K562 (cell line): ENCODE data around the gene PHYKPL. TPM values are rescaled to one million over a fixed set of nuclear protein-coding genes. Genes with fewer than 3 reads are reported as not detected.
A peak's percentile ranks its signal among the peaks of the same experiment; 100 is the strongest.

Experiments used
- ARNT ChIP-seq, 2 experiments: fragments of 450-650 bp; IDR thresholded peaks; 2 replicates each; pipeline ENCODE4 v1.6.1; 2016; ENCODE audit warnings: mild to moderate bottlenecking in 1 of 2
- CBFA2T3 ChIP-seq: fragments of 450-650 bp; IDR thresholded peaks from 2 replicates; pipeline ENCODE4 v1.6.1; 2017
- CREBBP ChIP-seq: IDR thresholded peaks from one replicate; pipeline ENCODE4 v1.6.1; 2012; ENCODE audit warnings: low read depth, mild to moderate bottlenecking, control low read depth, inconsistent platforms, low read length
- ETV1 ChIP-seq: fragments of 450-650 bp; conservative IDR thresholded peaks from 2 replicates; pipeline ENCODE4 v1.6.1; 2016; ENCODE audit warnings: missing genetic modification characterization, control low read depth, low read depth, missing compliant biosample characterization
- JUND ChIP-seq, 2 experiments: IDR thresholded peaks; 2 replicates in 1 of 2; 3 replicates in 1 of 2; pipeline ENCODE4 v1.6.1; 2011; ENCODE audit warnings: borderline replicate concordance in 2 of 2, low read depth in 2 of 2, low read length in 2 of 2, improper control_type of control experiment in 1 of 2, missing biosample characterization in 1 of 2, missing genetic modification characterization in 1 of 2, missing genetic modification reagents in 1 of 2
- KDM2B ChIP-seq: fragments of 250-450 bp; sonication (Bioruptor Pico); IDR thresholded peaks from 2 replicates; pipeline ENCODE4 v1.8.0; 2021; ENCODE audit warnings: mild to moderate bottlenecking, moderate library complexity
- NR2C2 ChIP-seq, 2 experiments: fragments of 200-800 bp in 1 of 2; sonication (Bioruptor generic) in 1 of 2; sonication (generic) in 1 of 2; formaldehyde crosslinking in 1 of 2; IDR thresholded peaks; 2 replicates each; pipeline versions ENCODE4 v1.6.1 to v1.8.0; 2016 to 2022; ENCODE audit warnings: mild to moderate bottlenecking in 1 of 2, missing compliant biosample characterization in 1 of 2, missing genetic modification characterization in 1 of 2, missing genetic modification reagents in 1 of 2
- PCBP1 ChIP-seq: fragments of 200-400 bp; formaldehyde crosslinking; IDR thresholded peaks from 2 replicates; pipeline ENCODE4 v1.6.1; 2018; ENCODE audit warnings: mild to moderate bottlenecking, low read depth, low read length; ENCODE audit not compliant: poor library complexity, severe bottlenecking
- SETDB1 ChIP-seq: IDR thresholded peaks from one replicate; pipeline ENCODE4 v1.6.1; 2012; ENCODE audit warnings: low read length, control low read depth, inconsistent platforms
- SIRT6 ChIP-seq: IDR thresholded peaks from one replicate; pipeline ENCODE4 v1.6.1; 2012; ENCODE audit warnings: low read depth, mild to moderate bottlenecking, control low read depth, inconsistent platforms, low read length, moderate library complexity
- SMARCA4 ChIP-seq: fragments of 450-650 bp; IDR thresholded peaks from 2 replicates; pipeline ENCODE4 v1.6.1; 2016
- SOX6 ChIP-seq: fragments of 450-650 bp; IDR thresholded peaks from 2 replicates; pipeline ENCODE4 v1.6.1; 2014; ENCODE audit warnings: mild to moderate bottlenecking
- SPI1 ChIP-seq: IDR thresholded peaks from 2 replicates; pipeline ENCODE4 v1.6.1; 2011; ENCODE audit warnings: low read depth, low read length, control low read depth, borderline replicate concordance
- SRSF7 ChIP-seq: fragments of 200-400 bp; formaldehyde crosslinking; optimal IDR thresholded peaks from 2 replicates; pipeline ENCODE3; 2017; ENCODE audit warnings: mild to moderate bottlenecking, low read depth, low read length
- TRIM24 ChIP-seq, 2 experiments: fragments of 450-650 bp; IDR thresholded peaks; 2 replicates each; pipeline ENCODE4 v1.6.1; 2016
- ZNF589 ChIP-seq: fragments of 200-800 bp; sonication (Bioruptor generic); IDR thresholded peaks from 2 replicates; pipeline ENCODE4 v1.6.1; 2016; ENCODE audit warnings: low read depth, missing genetic modification characterization, missing compliant biosample characterization
- polyA plus RNA-seq, 8 experiments: library from polyadenylated mRNA; depleted of rRNA in 4 of 8; stranded (reverse) in 5 of 8; unstranded in 3 of 8; fragments of >200 nt; fragmentation: Nextera tagmentation in 2 of 8; fragmentation: Illumina TruSeq in 1 of 8; extraction: Ambion mirVana in 2 of 8; extraction: Trizol in 1 of 8; gene quantifications; 2 replicates each; pipeline versions ENCODE4 v1.2.1 to v1.2.3, GENCODE V29; 2011 to 2014; ENCODE audit warnings: inconsistent platforms in 1 of 8, missing spikeins in 1 of 8
- total RNA-seq, 7 experiments: library from RNA; depleted of rRNA in 6 of 7; stranded (reverse); fragments of >200 nt in 6 of 7; fragmentation: Illumina TruSeq in 2 of 7; extraction: Trizol in 2 of 7; gene quantifications; 2 replicates each; pipeline versions ENCODE4 v1.2.1 to v1.2.3, GENCODE V29; 2011 to 2021; ENCODE audit warnings: low replicate concordance in 1 of 7
- TF ChIP-seq, protein P1 (sequence below): fragments of 450-650 bp; formaldehyde crosslinking; IDR thresholded peaks from 2 replicates; pipeline ENCODE4 v1.4.0; 2020; ENCODE audit warnings: mild to moderate bottlenecking, moderate library complexity
- TF ChIP-seq, protein P2 (sequence below): fragments of 450-650 bp; IDR thresholded peaks from 2 replicates; pipeline ENCODE4 v1.6.1; 2016; ENCODE audit warnings: low read depth
- TF ChIP-seq, protein P3 (sequence below): fragments of 250-450 bp; sonication (Bioruptor Pico); IDR thresholded peaks from 2 replicates; pipeline ENCODE4 v1.9.0; 2021; ENCODE audit warnings: mild to moderate bottlenecking

Gene PHYKPL
- total and polyA plus RNA-seq, 9 of the 15 experiments (the other 6 are each of a cell fraction or from before 2014, with no cell fraction given), result 4.7 to 34.7 (median 18.6) TPM

DNA sequence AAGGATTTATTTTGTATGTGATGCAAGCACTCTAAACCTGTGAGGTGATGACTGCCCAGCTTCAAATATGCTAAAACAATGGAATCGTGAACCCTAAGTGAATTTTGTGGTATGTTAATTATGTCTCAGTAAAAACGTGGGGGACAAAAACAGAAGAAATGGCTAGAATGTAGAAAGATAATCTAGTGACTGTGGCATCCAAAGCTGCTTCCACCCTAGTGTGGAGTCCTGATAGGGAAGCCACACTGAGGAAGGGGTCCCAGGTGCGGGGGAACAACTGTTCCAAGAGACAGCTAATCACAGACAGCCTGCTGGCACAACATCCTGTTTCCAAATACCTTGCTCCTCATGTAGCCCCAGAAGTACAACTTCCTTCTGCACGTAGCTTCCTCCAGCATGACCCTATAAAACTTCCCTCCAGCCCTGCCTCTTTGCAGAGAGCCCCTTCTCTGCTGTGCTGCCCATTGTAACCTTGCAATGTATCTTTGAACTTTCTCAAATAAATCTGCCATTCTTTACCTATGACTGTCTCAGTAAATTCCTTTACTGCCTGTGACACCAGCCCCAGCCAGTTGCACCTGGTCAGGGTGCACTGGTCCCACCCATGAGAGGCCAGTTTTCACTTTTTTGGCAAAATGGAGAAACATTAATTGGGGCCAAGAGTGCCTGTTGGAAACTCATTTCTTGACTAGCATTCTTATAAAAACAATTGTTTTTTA, 50.3 kb downstream of the PHYKPL start (continued):
- TF ChIP-seq SOX6 (peak; percentile 62), KDM2B (no peak), TRIM24 (IDR thresholded peaks at IDR 0.05) (peak; percentile 88 to 89), PCBP1 (no peak), SRSF7 (no peak), CREBBP (no peak), SPI1 (peak; percentile 54; the same call in 1 of the 2 replicates), SIRT6 (no peak), NR2C2 (CRISPR knock-in tag; IDR thresholded peaks at IDR 0.05) (no peak), NR2C2 (tag; IDR thresholded peaks at IDR 0.05) (no peak), SETDB1 (no peak), ARNT (IDR thresholded peaks at IDR 0.05) (peak in 1 of 2 experiments; percentile 84; a peak in 2 of 4 replicates), SMARCA4 (peak; percentile 70), ZNF589 (CRISPR knock-in tag) (no peak), ETV1 (0 out of 2 replicates have a peak, but pooled peaks have one; percentile 10), JUND (IDR thresholded peaks at IDR 0.05; ENCODE audit: borderline replicate concordance, low read depth, low read length) (no peak), JUND (tag; IDR thresholded peaks at IDR 0.05; ENCODE audit: borderline replicate concordance, low read depth, low read length) (no peak), CBFA2T3 (peak; percentile 92)
- TF ChIP-seq, protein P1, sequence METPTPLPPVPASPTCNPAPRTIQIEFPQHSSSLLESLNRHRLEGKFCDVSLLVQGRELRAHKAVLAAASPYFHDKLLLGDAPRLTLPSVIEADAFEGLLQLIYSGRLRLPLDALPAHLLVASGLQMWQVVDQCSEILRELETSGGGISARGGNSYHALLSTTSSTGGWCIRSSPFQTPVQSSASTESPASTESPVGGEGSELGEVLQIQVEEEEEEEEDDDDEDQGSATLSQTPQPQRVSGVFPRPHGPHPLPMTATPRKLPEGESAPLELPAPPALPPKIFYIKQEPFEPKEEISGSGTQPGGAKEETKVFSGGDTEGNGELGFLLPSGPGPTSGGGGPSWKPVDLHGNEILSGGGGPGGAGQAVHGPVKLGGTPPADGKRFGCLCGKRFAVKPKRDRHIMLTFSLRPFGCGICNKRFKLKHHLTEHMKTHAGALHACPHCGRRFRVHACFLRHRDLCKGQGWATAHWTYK (CRISPR knock-in tag), result no peak
- TF ChIP-seq, protein P2, sequence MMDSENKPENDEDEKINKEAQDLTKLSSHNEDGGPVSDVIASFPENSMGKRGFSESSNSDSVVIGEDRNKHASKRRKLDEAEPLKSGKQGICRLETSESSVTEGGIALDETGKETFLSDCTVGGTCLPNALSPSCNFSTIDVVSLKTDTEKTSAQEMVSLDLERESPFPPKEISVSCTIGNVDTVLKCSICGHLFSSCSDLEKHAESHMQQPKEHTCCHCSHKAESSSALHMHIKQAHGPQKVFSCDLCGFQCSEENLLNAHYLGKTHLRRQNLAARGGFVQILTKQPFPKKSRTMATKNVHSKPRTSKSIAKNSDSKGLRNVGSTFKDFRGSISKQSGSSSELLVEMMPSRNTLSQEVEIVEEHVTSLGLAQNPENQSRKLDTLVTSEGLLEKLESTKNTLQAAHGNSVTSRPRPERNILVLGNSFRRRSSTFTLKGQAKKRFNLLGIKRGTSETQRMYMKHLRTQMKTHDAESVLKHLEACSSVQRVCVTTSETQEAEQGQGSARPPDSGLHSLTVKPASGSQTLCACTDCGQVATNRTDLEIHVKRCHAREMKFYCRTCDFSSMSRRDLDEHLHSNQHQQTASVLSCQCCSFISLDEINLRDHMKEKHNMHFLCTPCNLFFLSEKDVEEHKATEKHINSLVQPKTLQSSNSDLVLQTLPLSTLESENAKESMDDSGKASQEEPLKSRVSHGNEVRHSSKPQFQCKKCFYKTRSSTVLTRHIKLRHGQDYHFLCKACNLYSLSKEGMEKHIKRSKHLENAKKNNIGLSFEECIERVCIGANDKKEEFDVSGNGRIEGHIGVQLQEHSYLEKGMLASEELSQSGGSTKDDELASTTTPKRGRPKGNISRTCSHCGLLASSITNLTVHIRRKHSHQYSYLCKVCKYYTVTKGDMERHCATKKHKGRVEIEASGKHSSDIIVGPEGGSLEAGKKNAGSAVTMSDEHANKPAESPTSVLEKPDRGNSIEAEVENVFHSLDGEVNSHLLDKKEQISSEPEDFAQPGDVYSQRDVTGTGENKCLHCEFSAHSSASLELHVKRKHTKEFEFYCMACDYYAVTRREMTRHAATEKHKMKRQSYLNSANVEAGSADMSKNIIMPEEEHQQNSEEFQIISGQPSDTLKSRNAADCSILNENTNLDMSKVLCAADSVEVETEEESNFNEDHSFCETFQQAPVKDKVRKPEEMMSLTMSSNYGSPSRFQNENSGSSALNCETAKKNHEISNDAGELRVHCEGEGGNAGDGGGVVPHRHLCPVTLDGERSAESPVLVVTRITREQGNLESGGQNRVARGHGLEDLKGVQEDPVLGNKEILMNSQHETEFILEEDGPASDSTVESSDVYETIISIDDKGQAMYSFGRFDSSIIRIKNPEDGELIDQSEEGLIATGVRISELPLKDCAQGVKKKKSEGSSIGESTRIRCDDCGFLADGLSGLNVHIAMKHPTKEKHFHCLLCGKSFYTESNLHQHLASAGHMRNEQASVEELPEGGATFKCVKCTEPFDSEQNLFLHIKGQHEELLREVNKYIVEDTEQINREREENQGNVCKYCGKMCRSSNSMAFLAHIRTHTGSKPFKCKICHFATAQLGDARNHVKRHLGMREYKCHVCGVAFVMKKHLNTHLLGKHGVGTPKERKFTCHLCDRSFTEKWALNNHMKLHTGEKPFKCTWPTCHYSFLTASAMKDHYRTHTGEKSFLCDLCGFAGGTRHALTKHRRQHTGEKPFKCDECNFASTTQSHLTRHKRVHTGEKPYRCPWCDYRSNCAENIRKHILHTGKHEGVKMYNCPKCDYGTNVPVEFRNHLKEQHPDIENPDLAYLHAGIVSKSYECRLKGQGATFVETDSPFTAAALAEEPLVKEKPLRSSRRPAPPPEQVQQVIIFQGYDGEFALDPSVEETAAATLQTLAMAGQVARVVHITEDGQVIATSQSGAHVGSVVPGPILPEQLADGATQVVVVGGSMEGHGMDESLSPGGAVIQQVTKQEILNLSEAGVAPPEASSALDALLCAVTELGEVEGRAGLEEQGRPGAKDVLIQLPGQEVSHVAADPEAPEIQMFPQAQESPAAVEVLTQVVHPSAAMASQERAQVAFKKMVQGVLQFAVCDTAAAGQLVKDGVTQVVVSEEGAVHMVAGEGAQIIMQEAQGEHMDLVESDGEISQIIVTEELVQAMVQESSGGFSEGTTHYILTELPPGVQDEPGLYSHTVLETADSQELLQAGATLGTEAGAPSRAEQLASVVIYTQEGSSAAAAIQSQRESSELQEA, result no peak
- TF ChIP-seq, protein P3, sequence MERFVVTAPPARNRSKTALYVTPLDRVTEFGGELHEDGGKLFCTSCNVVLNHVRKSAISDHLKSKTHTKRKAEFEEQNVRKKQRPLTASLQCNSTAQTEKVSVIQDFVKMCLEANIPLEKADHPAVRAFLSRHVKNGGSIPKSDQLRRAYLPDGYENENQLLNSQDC, result no peak
